GM23248 (cell line): ENCODE data around the gene CAMKV.

Source experiments
- EZH2 ChIP-seq: fragments of 200-600 bp; sonication (generic); IDR thresholded peaks from 2 replicates; pipeline ENCODE4 v1.6.1; 2018; ENCODE audit warnings: antibody characterized with exemption, mild to moderate bottlenecking; ENCODE audit not compliant: insufficient read depth, poor library complexity, severe bottlenecking
- EZH2phosphoT487 ChIP-seq: fragments of 200-600 bp; sonication (generic); IDR thresholded peaks from 2 replicates; pipeline ENCODE4 v1.6.1; 2018; ENCODE audit warnings: antibody characterized with exemption, moderate library complexity, mild to moderate bottlenecking, low read depth; ENCODE audit not compliant: insufficient read depth

- TF ChIP-seq EZH2 = no peak
- TF ChIP-seq EZH2phosphoT487 = no peak
Observed at GRCh38 chr3:49876567-49876966, 6.9 kb upstream of the CAMKV start.
